IPS-20b (cell line): ENCODE measurements around the gene SPX.

ENCODE experiments used
- H3K27ac ChIP-seq: one replicate; pipeline ENCODE4 v1.5.1; 2013; ENCODE audit warnings: low read length
- H3K27me3 ChIP-seq: 2 replicates; pipeline ENCODE4 v1.6.1; 2013; ENCODE audit warnings: mild to moderate bottlenecking, low read length, inconsistent platforms; ENCODE audit not compliant: insufficient read depth
- H3K36me3 ChIP-seq: 2 replicates; pipeline ENCODE4 v1.6.1; 2013; ENCODE audit warnings: low read depth, mild to moderate bottlenecking, inconsistent platforms, low read length, moderate library complexity; ENCODE audit not compliant: insufficient read depth
- H3K4me1 ChIP-seq: 2 replicates; pipeline ENCODE4 v1.6.1; 2013; ENCODE audit warnings: mild to moderate bottlenecking, control low read depth, inconsistent platforms, low read length, moderate library complexity; ENCODE audit not compliant: insufficient read depth
- H3K4me3 ChIP-seq: 2 replicates; pipeline ENCODE4 v1.5.1; 2013; ENCODE audit warnings: mild to moderate bottlenecking, low read length, inconsistent platforms
- H3K9ac ChIP-seq: 2 replicates; pipeline ENCODE4 v1.6.1; 2013; ENCODE audit warnings: low read depth, mild to moderate bottlenecking, inconsistent platforms, low read length, moderate library complexity
- H3K9me3 ChIP-seq: 2 replicates; pipeline ENCODE4 v1.6.1; 2013; ENCODE audit warnings: mild to moderate bottlenecking, low read depth, low read length, inconsistent platforms; ENCODE audit not compliant: insufficient read depth

SPX gene

GRCh38 chr12:21562859-21563258 lies 36.8 kb downstream of the SPX start:
- Histone ChIP-seq H3K9ac (no peak overlapping the region), H3K4me3 (no peak overlapping the region), H3K27ac (no peak overlapping the region), H3K27me3 (no peaks in the 10 kb centered on the region), H3K36me3 (no peaks in the 10 kb centered on the region), H3K9me3 (no peaks in the 10 kb centered on the region), H3K4me1 (no peaks in the 10 kb centered on the region)

- Histone ChIP-seq H3K4me1 (no peaks in the 10 kb centered on the region), H3K36me3 (no peaks in the 10 kb centered on the region), H3K9ac (no peak overlapping the region), H3K4me3 (no peak overlapping the region), H3K9me3 (no peaks in the 10 kb centered on the region), H3K27ac (no peak overlapping the region), H3K27me3 (no peaks in the 10 kb centered on the region)
These were observed 40.3 kb downstream of the SPX start for GRCh38 chr12:21566223-21566906.

- Histone ChIP-seq H3K4me1 (no peaks in the 10 kb centered on the region), H3K27ac (no peak overlapping the region), H3K9me3 (no peaks in the 10 kb centered on the region), H3K9ac (no peak overlapping the region), H3K36me3 (no peaks in the 10 kb centered on the region), H3K27me3 (no peaks in the 10 kb centered on the region), H3K4me3 (no peak overlapping the region)
These were observed 40.9 kb downstream of the SPX start for GRCh38 chr12:21566907-21567394.

GRCh38 chr12:21568115-21568514 lies 42.0 kb downstream of the SPX start:
- no peak overlapping the region for H3K9ac ChIP-seq
- H3K36me3 ChIP-seq = no peaks in the 10 kb centered on the region
- no peak overlapping the region for H3K4me3 ChIP-seq
- H3K27ac ChIP-seq = no peak overlapping the region
- no peaks in the 10 kb centered on the region for H3K4me1 ChIP-seq
- no peaks in the 10 kb centered on the region for H3K27me3 ChIP-seq
- no peaks in the 10 kb centered on the region for H3K9me3 ChIP-seq

- no peak overlapping the region for H3K27ac ChIP-seq
- H3K9me3 ChIP-seq = no peaks in the 10 kb centered on the region
- no peaks in the 10 kb centered on the region for H3K27me3 ChIP-seq
- H3K36me3 ChIP-seq = no peaks in the 10 kb centered on the region
- no peak overlapping the region for H3K9ac ChIP-seq
- no peaks in the 10 kb centered on the region for H3K4me1 ChIP-seq
- no peak overlapping the region for H3K4me3 ChIP-seq
These were observed 45.0 kb downstream of the SPX start for GRCh38 chr12:21571046-21571445.

GRCh38 chr12:21573733-21574358 lies 47.8 kb downstream of the SPX start:
- Histone ChIP-seq H3K4me1 (no peaks in the 10 kb centered on the region), H3K9ac (no peak overlapping the region), H3K9me3 (no peaks in the 10 kb centered on the region), H3K27me3 (no peaks in the 10 kb centered on the region), H3K4me3 (no peak overlapping the region), H3K36me3 (no peaks in the 10 kb centered on the region), H3K27ac (no peak overlapping the region)

- Histone ChIP-seq H3K4me1 (no peaks in the 10 kb centered on the region), H3K4me3 (no peak overlapping the region), H3K9me3 (no peaks in the 10 kb centered on the region), H3K9ac (no peak overlapping the region), H3K27ac (no peak overlapping the region), H3K27me3 (no peaks in the 10 kb centered on the region), H3K36me3 (no peaks in the 10 kb centered on the region)
These were observed 50.3 kb downstream of the SPX start for GRCh38 chr12:21576431-21576830.

GRCh38 chr12:21577516-21577915 lies 51.4 kb downstream of the SPX start:
- no peak overlapping the region for H3K9ac ChIP-seq
- no peak overlapping the region for H3K27ac ChIP-seq
- H3K27me3 ChIP-seq = no peaks in the 10 kb centered on the region
- H3K4me1 ChIP-seq = no peaks in the 10 kb centered on the region
- H3K4me3 ChIP-seq = no peak overlapping the region
- H3K36me3 ChIP-seq = no peaks in the 10 kb centered on the region
- no peaks in the 10 kb centered on the region for H3K9me3 ChIP-seq

- no peaks in the 10 kb centered on the region for H3K4me1 ChIP-seq
- H3K9ac ChIP-seq = no peak overlapping the region
- no peak overlapping the region for H3K4me3 ChIP-seq
- no peaks in the 10 kb centered on the region for H3K9me3 ChIP-seq
- H3K36me3 ChIP-seq = no peaks in the 10 kb centered on the region
- no peaks in the 10 kb centered on the region for H3K27me3 ChIP-seq
- H3K27ac ChIP-seq = no peak overlapping the region
These were observed 54.8 kb downstream of the SPX start for GRCh38 chr12:21580748-21581516.
